ENCODE results near the gene EID1.

GRCh38 chr15:48876057-48876456 is 1.9 kb upstream of the EID1 start:
- TF ChIP-seq POLR2A (IDR thresholded peaks at IDR 0.05) (no peak), CTCF (IDR thresholded peaks at IDR 0.05) (no peak), POLR2AphosphoS5 (IDR thresholded peaks at IDR 0.05) (no peak)

Measured in breast epithelium (tissue), 3 donors.